Measurements from ENCODE around the gene IL17RE. TPM values are rescaled to one million over a fixed set of nuclear protein-coding genes. Genes with fewer than 3 reads are reported as not detected.
"Not testable (repeated sequence)": the region's sequence is repeated elsewhere in the genome, so short reads cannot be mapped to it uniquely, and the experiment has no call there.

The IL17RE gene
- total and polyA plus RNA-seq, 2 experiments from 2014 or later = 1.1 to 3.4 TPM

DNA sequence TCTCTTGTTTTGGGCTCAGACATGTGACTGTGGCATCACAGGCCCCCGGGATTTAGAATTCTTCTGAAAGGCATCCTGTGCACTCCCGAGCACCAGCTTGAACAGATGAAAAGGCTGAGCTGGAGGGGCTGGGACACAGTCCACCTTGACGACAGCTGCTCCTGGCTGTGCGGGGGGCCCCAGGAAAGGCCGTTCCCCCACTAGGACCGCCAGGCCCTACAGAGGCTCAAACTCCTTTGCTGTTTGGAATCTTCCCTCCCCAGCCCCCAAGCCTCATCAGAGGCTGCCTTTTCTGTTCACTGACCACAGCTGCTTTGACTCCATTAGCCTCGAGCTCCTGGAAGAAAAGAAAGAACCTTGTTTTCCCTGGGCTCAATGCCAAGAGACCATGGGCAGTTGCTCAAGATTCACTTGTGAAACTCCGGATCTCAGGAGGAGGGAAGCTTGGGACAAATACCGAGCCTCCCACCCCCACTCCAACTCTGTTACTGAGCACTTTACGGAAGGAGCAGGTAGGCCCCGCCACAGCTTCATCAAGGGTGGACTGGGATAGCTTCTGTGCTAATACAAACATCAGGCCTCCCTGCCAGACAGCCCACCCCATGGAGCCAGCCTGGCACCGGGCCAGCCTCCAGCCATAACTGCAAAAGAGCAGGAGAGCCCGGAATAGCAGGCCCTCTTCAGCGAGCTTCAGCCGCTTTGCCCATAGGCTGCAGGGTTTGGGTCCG is 38.3 kb upstream of the IL17RE start (continued):
- TF ChIP-seq, protein P1, sequence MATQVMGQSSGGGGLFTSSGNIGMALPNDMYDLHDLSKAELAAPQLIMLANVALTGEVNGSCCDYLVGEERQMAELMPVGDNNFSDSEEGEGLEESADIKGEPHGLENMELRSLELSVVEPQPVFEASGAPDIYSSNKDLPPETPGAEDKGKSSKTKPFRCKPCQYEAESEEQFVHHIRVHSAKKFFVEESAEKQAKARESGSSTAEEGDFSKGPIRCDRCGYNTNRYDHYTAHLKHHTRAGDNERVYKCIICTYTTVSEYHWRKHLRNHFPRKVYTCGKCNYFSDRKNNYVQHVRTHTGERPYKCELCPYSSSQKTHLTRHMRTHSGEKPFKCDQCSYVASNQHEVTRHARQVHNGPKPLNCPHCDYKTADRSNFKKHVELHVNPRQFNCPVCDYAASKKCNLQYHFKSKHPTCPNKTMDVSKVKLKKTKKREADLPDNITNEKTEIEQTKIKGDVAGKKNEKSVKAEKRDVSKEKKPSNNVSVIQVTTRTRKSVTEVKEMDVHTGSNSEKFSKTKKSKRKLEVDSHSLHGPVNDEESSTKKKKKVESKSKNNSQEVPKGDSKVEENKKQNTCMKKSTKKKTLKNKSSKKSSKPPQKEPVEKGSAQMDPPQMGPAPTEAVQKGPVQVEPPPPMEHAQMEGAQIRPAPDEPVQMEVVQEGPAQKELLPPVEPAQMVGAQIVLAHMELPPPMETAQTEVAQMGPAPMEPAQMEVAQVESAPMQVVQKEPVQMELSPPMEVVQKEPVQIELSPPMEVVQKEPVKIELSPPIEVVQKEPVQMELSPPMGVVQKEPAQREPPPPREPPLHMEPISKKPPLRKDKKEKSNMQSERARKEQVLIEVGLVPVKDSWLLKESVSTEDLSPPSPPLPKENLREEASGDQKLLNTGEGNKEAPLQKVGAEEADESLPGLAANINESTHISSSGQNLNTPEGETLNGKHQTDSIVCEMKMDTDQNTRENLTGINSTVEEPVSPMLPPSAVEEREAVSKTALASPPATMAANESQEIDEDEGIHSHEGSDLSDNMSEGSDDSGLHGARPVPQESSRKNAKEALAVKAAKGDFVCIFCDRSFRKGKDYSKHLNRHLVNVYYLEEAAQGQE (IDR thresholded peaks at IDR 0.05; ENCODE audit: unreplicated experiment) = no peak
- TF ChIP-seq POLR2AphosphoS5 (IDR thresholded peaks at IDR 0.05; ENCODE audit: low read depth) (no peak), ZNF114 (CRISPR knock-in tag; IDR thresholded peaks at IDR 0.05) (no peak), CREB1 (CRISPR knock-in tag; IDR thresholded peaks at IDR 0.05; ENCODE audit: low read depth) (no peak), JUNB (IDR thresholded peaks at IDR 0.05; ENCODE audit: unreplicated experiment) (no peak), NANOG (IDR thresholded peaks at IDR 0.05; ENCODE audit: borderline replicate concordance) (no peak), STAT1 (IDR thresholded peaks at IDR 0.05; ENCODE audit: unreplicated experiment) (no peak)
- TF ChIP-seq, protein P2, sequence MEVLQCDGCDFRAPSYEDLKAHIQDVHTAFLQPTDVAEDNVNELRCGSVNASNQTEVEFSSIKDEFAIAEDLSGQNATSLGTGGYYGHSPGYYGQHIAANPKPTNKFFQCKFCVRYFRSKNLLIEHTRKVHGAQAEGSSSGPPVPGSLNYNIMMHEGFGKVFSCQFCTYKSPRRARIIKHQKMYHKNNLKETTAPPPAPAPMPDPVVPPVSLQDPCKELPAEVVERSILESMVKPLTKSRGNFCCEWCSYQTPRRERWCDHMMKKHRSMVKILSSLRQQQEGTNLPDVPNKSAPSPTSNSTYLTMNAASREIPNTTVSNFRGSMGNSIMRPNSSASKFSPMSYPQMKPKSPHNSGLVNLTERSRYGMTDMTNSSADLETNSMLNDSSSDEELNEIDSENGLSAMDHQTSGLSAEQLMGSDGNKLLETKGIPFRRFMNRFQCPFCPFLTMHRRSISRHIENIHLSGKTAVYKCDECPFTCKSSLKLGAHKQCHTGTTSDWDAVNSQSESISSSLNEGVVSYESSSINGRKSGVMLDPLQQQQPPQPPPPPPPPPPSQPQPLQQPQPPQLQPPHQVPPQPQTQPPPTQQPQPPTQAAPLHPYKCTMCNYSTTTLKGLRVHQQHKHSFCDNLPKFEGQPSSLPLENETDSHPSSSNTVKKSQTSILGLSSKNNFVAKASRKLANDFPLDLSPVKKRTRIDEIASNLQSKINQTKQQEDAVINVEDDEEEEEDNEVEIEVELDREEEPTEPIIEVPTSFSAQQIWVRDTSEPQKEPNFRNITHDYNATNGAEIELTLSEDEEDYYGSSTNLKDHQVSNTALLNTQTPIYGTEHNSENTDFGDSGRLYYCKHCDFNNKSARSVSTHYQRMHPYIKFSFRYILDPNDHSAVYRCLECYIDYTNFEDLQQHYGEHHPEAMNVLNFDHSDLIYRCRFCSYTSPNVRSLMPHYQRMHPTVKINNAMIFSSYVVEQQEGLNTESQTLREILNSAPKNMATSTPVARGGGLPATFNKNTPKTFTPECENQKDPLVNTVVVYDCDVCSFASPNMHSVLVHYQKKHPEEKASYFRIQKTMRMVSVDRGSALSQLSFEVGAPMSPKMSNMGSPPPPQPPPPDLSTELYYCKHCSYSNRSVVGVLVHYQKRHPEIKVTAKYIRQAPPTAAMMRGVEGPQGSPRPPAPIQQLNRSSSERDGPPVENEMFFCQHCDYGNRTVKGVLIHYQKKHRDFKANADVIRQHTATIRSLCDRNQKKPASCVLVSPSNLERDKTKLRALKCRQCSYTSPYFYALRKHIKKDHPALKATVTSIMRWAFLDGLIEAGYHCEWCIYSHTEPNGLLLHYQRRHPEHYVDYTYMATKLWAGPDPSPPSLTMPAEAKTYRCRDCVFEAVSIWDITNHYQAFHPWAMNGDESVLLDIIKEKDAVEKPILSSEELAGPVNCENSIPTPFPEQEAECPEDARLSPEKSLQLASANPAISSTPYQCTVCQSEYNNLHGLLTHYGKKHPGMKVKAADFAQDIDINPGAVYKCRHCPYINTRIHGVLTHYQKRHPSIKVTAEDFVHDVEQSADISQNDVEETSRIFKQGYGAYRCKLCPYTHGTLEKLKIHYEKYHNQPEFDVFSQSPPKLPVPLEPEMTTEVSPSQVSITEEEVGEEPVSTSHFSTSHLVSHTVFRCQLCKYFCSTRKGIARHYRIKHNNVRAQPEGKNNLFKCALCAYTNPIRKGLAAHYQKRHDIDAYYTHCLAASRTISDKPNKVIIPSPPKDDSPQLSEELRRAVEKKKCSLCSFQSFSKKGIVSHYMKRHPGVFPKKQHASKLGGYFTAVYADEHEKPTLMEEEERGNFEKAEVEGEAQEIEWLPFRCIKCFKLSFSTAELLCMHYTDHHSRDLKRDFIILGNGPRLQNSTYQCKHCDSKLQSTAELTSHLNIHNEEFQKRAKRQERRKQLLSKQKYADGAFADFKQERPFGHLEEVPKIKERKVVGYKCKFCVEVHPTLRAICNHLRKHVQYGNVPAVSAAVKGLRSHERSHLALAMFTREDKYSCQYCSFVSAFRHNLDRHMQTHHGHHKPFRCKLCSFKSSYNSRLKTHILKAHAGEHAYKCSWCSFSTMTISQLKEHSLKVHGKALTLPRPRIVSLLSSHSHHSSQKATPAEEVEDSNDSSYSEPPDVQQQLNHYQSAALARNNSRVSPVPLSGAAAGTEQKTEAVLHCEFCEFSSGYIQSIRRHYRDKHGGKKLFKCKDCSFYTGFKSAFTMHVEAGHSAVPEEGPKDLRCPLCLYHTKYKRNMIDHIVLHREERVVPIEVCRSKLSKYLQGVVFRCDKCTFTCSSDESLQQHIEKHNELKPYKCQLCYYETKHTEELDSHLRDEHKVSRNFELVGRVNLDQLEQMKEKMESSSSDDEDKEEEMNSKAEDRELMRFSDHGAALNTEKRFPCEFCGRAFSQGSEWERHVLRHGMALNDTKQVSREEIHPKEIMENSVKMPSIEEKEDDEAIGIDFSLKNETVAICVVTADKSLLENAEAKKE (CRISPR knock-in tag; IDR thresholded peaks at IDR 0.05) = no peak

DNA sequence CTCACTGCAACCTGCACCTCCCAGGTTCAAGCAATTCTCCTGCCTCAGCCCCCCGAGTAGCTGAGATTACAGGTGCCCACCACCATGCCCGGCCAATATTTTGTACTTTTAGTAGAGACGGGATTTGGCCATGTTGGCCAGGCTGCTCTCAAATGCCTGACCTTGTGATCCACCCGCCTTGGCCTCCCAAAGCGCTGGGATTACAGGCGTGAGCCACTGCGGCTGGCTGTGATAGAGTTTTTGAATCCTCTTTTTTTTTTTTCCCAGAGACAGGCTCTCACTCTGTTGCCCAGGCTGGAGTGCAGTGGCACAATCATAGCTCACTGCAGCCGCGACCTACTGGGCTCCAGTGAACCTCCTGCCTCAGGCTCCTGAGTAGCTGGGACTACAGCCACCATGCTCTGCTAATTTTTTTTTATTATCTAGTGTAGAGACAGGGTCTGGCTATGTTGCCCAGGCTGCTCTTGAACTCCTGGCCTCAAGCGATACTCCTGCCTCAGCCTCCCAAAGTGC is 37.5 kb upstream of the IL17RE start:
- not testable (repeated sequence) for H3K4me3 ChIP-seq; H3K27ac ChIP-seq (ENCODE audit: low read depth); H3K4me1 ChIP-seq (ENCODE audit: insufficient read depth); H3K4me2 ChIP-seq; H3K27me3 ChIP-seq (ENCODE audit: insufficient read depth); H4K20me1 ChIP-seq (replicated peaks; ENCODE audit: insufficient read depth); H2AFZ ChIP-seq; H3K9me2 ChIP-seq (ENCODE audit: insufficient read depth); H3K36me3 ChIP-seq (ENCODE audit: insufficient read depth); H3F3A ChIP-seq (replicated peaks; ENCODE audit: low read depth); H3K79me2 ChIP-seq (replicated peaks; ENCODE audit: insufficient read depth); H3K4me3 Mint-ChIP-seq; H3K36me3 Mint-ChIP-seq (ENCODE audit: low read depth); H3K9me3 Mint-ChIP-seq; ATAC-seq; H3K27ac Mint-ChIP-seq; DNase-seq (ENCODE audit: low spot score)
- H3K4me1 Mint-ChIP-seq = peaks cover 13% of the 10 kb centered on the region
- H3K27me3 Mint-ChIP-seq (ENCODE audit: insufficient read depth, low read depth, poor library complexity) = peaks cover 15% of the 10 kb centered on the region
